Endothelial cell of umbilical vein (primary cell): Measurements from ENCODE around the gene GATA2. TPM values are rescaled to one million over a fixed set of nuclear protein-coding genes. Genes with fewer than 3 reads are reported as not detected.

Experiments
- BruUV-seq: library from RNA; stranded (reverse); fragments of 400-500 nt; replicated peaks from 2 replicates; lab custom pipeline; 2021; lab: Mats Ljungman, UMichigan
- CTCF ChIA-PET: fragments of 300-600, 350-600 bp; sonication (Branson Sonifier 250); formaldehyde crosslinking; loops from one replicate; lab custom pipeline; 2021; ENCODE audit warnings: antibody characterized with exemption, inconsistent platforms; lab: Charles Lee
- POLR2A ChIA-PET: fragments of 300-600, 350-600 bp; sonication (Branson Sonifier 250); formaldehyde crosslinking; loops from one replicate; lab custom pipeline; 2021; ENCODE audit warnings: antibody characterized with exemption, inconsistent platforms; lab: Charles Lee
- DNase-seq: peaks from one replicate; pipeline ENCODE4 v3.0.0-alpha.2; 2011; ENCODE audit warnings: low read depth, low spot score
- FAIRE-seq: peaks from 2 replicates; lab custom pipeline; 2011; peaks lifted over from hg19 to GRCh38; lab: Jason Lieb, UNC
- H2AFZ ChIP-seq: 2 replicates; pipeline ENCODE4 v1.6.0; 2012; ENCODE audit warnings: low read depth, low read length, control low read depth, inconsistent platforms
- H3K27ac ChIP-seq: 2 replicates; pipeline ENCODE4 v1.5.1; 2011; ENCODE audit warnings: low read depth, mild to moderate bottlenecking, control low read depth, low read length, moderate library complexity; ENCODE audit not compliant: insufficient read depth
- H3K27me3 ChIP-seq, 2 experiments: 2 replicates each; pipeline versions ENCODE4 v1.6.0 to v1.6.1; 2011; ENCODE audit warnings: low read length in 2 of 2, mixed read lengths in 1 of 2; ENCODE audit not compliant: control insufficient read depth in 2 of 2, insufficient read depth in 2 of 2
- H3K36me3 ChIP-seq, 2 experiments: 2 replicates in 1 of 2; 3 replicates in 1 of 2; pipeline ENCODE4 v1.5.1; 2011; ENCODE audit warnings: low read length in 2 of 2, mild to moderate bottlenecking in 1 of 2, moderate library complexity in 1 of 2; ENCODE audit not compliant: control insufficient read depth in 2 of 2, insufficient read depth in 2 of 2; ENCODE audit errors: extremely low read depth in 1 of 2
- H3K4me1 ChIP-seq: 3 replicates; pipeline ENCODE4 v1.5.1; 2011; ENCODE audit warnings: mild to moderate bottlenecking, low read length; ENCODE audit not compliant: control insufficient read depth, insufficient read depth; ENCODE audit errors: extremely low read depth
- H3K4me2 ChIP-seq: 2 replicates; pipeline ENCODE4 v1.6.1; 2011; ENCODE audit warnings: low read length, control low read depth, mixed read lengths; ENCODE audit not compliant: insufficient read depth
- H3K4me3 ChIP-seq, 3 experiments: fragments of 200-600 bp in 1 of 3; sonication (generic), shearing (Covaris generic) in 1 of 3; replicated peaks in 1 of 3; 2 replicates each; pipeline ENCODE4 v1.5.1; 2011 to 2016; ENCODE audit warnings: control low read depth in 3 of 3, low read length in 3 of 3, mild to moderate bottlenecking in 2 of 3, inconsistent platforms in 1 of 3, low read depth in 1 of 3, moderate library complexity in 1 of 3; ENCODE audit not compliant: insufficient read depth in 1 of 3
- H3K79me2 ChIP-seq: 2 replicates; pipeline ENCODE4 v1.6.0; 2012; ENCODE audit warnings: low read length, inconsistent platforms; ENCODE audit not compliant: control insufficient read depth, insufficient read depth
- H3K9ac ChIP-seq: replicated peaks from 2 replicates; pipeline ENCODE3; 2011; ENCODE audit warnings: low read length, control low read depth; ENCODE audit not compliant: insufficient read depth; ENCODE audit errors: extremely low read depth
- H3K9me1 ChIP-seq: replicated peaks from 3 replicates; pipeline ENCODE4 v1.6.0; 2011; ENCODE audit warnings: mild to moderate bottlenecking, low read length; ENCODE audit not compliant: control insufficient read depth, insufficient read depth; ENCODE audit errors: extremely low read depth
- H3K9me3 ChIP-seq: replicated peaks from 2 replicates; pipeline ENCODE4 v1.5.1; 2012; ENCODE audit warnings: low read length, inconsistent platforms; ENCODE audit not compliant: control insufficient read depth, insufficient read depth
- H4K20me1 ChIP-seq: replicated peaks from 2 replicates; pipeline ENCODE3; 2011; ENCODE audit warnings: mild to moderate bottlenecking, low read length; ENCODE audit not compliant: control insufficient read depth, insufficient read depth; ENCODE audit errors: extremely low read depth
- CTCF ChIP-seq, 2 donors: IDR thresholded peaks; 1 replicate in 1 of 2; 2 replicates in 1 of 2; pipeline ENCODE4 v1.5.1; 2011; ENCODE audit warnings: low read length in 2 of 2, mild to moderate bottlenecking in 2 of 2, moderate library complexity in 2 of 2, control low read depth in 1 of 2, inconsistent platforms in 1 of 2, low read depth in 1 of 2; ENCODE audit not compliant: insufficient read depth in 1 of 2; ENCODE audit errors: extremely low read depth in 1 of 2
- EZH2 ChIP-seq: IDR thresholded peaks from 2 replicates; pipeline ENCODE4 v1.6.1; 2012; ENCODE audit warnings: borderline replicate concordance, low read depth, mild to moderate bottlenecking, moderate library complexity, low read length, inconsistent platforms; ENCODE audit not compliant: severe bottlenecking
- FOS ChIP-seq: IDR thresholded peaks from 2 replicates; pipeline ENCODE4 v1.6.1; 2011; ENCODE audit warnings: mild to moderate bottlenecking, low read length, moderate library complexity, borderline replicate concordance; ENCODE audit not compliant: insufficient read depth
- GATA2 ChIP-seq: IDR thresholded peaks from 2 replicates; pipeline ENCODE4 v1.7.0; 2011; ENCODE audit warnings: low read depth, mild to moderate bottlenecking, moderate library complexity, mixed read lengths, low read length; ENCODE audit not compliant: insufficient read length, insufficient read depth
- JUN ChIP-seq: IDR thresholded peaks from 2 replicates; pipeline ENCODE4 v1.6.1; 2011; ENCODE audit warnings: borderline replicate concordance, low read depth; ENCODE audit not compliant: insufficient read length, insufficient read depth
- MAX ChIP-seq: IDR thresholded peaks from 2 replicates; pipeline ENCODE4 v1.6.1; 2011; ENCODE audit not compliant: insufficient read depth, insufficient read length
- MYC ChIP-seq: IDR thresholded peaks from one replicate; pipeline ENCODE4 v1.6.1; 2011; ENCODE audit warnings: mild to moderate bottlenecking, low read depth, low read length
- POLR2A ChIP-seq: IDR thresholded peaks from 2 replicates; pipeline ENCODE4 v1.6.1; 2012; ENCODE audit warnings: low read depth, mild to moderate bottlenecking, control low read depth, low read length
- POLR2AphosphoS5 ChIP-seq: IDR thresholded peaks from 2 replicates; pipeline ENCODE4 v1.6.1; 2012; ENCODE audit warnings: low read depth, mild to moderate bottlenecking, control low read depth, low read length, moderate library complexity; ENCODE audit not compliant: insufficient read depth
- dilution Hi-C: fragments of 300-500 bp; cut with MboI; formaldehyde crosslinking; loops from one replicate; pipeline ENCODE4 v1.15.0; 2019; ENCODE audit warnings: low sequenced_read_pairs; ENCODE audit not compliant: extremely low pct_ligation_motif_present
- intact Hi-C: fragments of 100-400 bp; cut with micrococcal nuclease; formaldehyde crosslinking; loops from one replicate; pipeline ENCODE4 v1.10.0; 2022
- polyA plus RNA-seq, 4 experiments: library from polyadenylated mRNA; depleted of rRNA in 3 of 4; stranded (reverse) in 3 of 4; unstranded in 1 of 4; fragments of >200 nt; gene quantifications; 2 replicates each; pipeline versions ENCODE4 v1.2.1 to v1.2.3, GENCODE V29; 2011 to 2012; ENCODE audit warnings: missing spikeins in 1 of 4
- total RNA-seq: library from RNA; stranded (reverse); gene quantifications from 2 replicates; pipeline ENCODE4 v1.2.3, GENCODE V29; 2021

Gene GATA2
- total and polyA plus RNA-seq, 2 donors (not counting 3 experiments of a cell fraction or from before 2014, with no cell fraction given): 28.8 to 62.2 TPM

- no peak overlapping the region for H3K27ac ChIP-seq
- ChIA-PET CTCF (interaction anchor here (0.8 to 1.5 kb wide), 4 partner anchors 53 to 151 kb away, joined by 3 to 7 read pairs (median 6); no protein-coding TSS in a partner anchor), POLR2A (no interaction called here)
- dilution Hi-C loops (loop anchor here (25.0 kb wide), 1 partner anchor 154 kb away; no protein-coding TSS in a partner anchor), intact Hi-C loops (no loop called here)
- no peak overlapping the region for H2AFZ ChIP-seq
- no peak overlapping the region for H3K4me2 ChIP-seq
- H3K9me3 ChIP-seq: no peaks in the 10 kb centered on the region
- no peak overlapping the region for H3K9ac ChIP-seq
- FAIRE-seq (no peak), DNase-seq (no peak)
- H4K20me1 ChIP-seq: no peaks in the 10 kb centered on the region
- no peaks in the 10 kb centered on the region for H3K36me3 ChIP-seq
- no TSS peak for BruUV-seq
- no peaks in the 10 kb centered on the region for H3K9me1 ChIP-seq
- H3K4me3 ChIP-seq: peak overlapping the region in 1 of 3 experiments; percentile 11
- peak; percentile 72 for TF ChIP-seq EZH2
- no peak for TF ChIP-seq MYC
- H3K27me3 ChIP-seq: peaks cover 29 to 34% of the 10 kb centered on the region in 2 experiments
- no peaks in the 10 kb centered on the region for H3K4me1 ChIP-seq
- H3K79me2 ChIP-seq: no peaks in the 10 kb centered on the region
Observed at GRCh38 chr3:128432971-128433836, 59.8 kb downstream of the GATA2 start.

- H3K4me1 ChIP-seq: no peaks in the 10 kb centered on the region
Observed at GRCh38 chr3:128432301-128432970, 60.6 kb downstream of the GATA2 start.

More at GRCh38 chr3:128432301-128432970, 60.6 kb downstream of the GATA2 start:
- Histone ChIP-seq H3K9me3 (no peaks in the 10 kb centered on the region), H3K79me2 (no peaks in the 10 kb centered on the region), H2AFZ (no peak overlapping the region), H3K36me3 (no peaks in the 10 kb centered on the region), H3K4me3 (peak overlapping the region in 1 of 3 experiments; percentile 11), H4K20me1 (no peaks in the 10 kb centered on the region), H3K4me2 (no peak overlapping the region), H3K27me3 (peaks cover 29 to 34% of the 10 kb centered on the region in 2 experiments), H3K27ac (no peak overlapping the region), H3K9me1 (no peaks in the 10 kb centered on the region), H3K9ac (no peak overlapping the region)
- DNase-seq: no peak
- intact Hi-C loops (no loop called here), dilution Hi-C loops (loop anchor here (25.0 kb wide), 1 partner anchor 155 kb away; no protein-coding TSS in a partner anchor)
- no TSS peak for BruUV-seq
- FAIRE-seq: no peak
- TF ChIP-seq JUN (no peak), POLR2A (no peak), POLR2AphosphoS5 (no peak), GATA2 (no peak), MYC (no peak), FOS (no peak), EZH2 (peak; percentile 92), CTCF (IDR thresholded peaks at IDR 0.05; ENCODE audit: extremely low read depth in 1 of 2, insufficient read depth in 1 of 2, low read depth in 1 of 2, low read length in 2 of 2) (no peak), MAX (no peak)
- CTCF ChIA-PET: interaction anchor here (0.8 to 2.9 kb wide), 5 partner anchors 50 to 152 kb away, joined by 3 to 10 read pairs (median 6); no protein-coding TSS in a partner anchor
- POLR2A ChIA-PET: no interaction called here
